SK-N-MC (cell line): ENCODE data around the gene TXNDC11.

ENCODE experiments used
- EZH2 ChIP-seq: fragments of 200-600 bp; sonication (generic); IDR thresholded peaks from one replicate; pipeline ENCODE4 v1.6.1; 2017; ENCODE audit warnings: antibody characterized with exemption
- POLR2AphosphoS5 ChIP-seq: IDR thresholded peaks from 2 replicates; pipeline ENCODE4 v1.6.1; 2012; ENCODE audit warnings: mild to moderate bottlenecking, low read depth, low read length, borderline replicate concordance

GRCh38 chr16:11783319-11784037 is 40.8 kb upstream of the TXNDC11 start:
- TF ChIP-seq POLR2AphosphoS5 (no peak), EZH2 (no peak)
